Panc1 (cell line): ENCODE data around the gene CELF2. TPM values are rescaled to one million over a fixed set of nuclear protein-coding genes. Genes with fewer than 3 reads are reported as not detected.

ENCODE experiments used
- ATAC-seq: fragments of 200-7000 bp; cut with Tn5 transposase; 2 replicates; pipeline ENCODE4 v1.9.1; 2020; ENCODE audit warnings: mild to moderate bottlenecking, moderate library complexity
- BruUV-seq: library from RNA; stranded (reverse); fragments of 400-500 nt; replicated peaks from 2 replicates; lab custom pipeline; 2021; lab: Mats Ljungman, UMichigan
- CTCF ChIA-PET: fragments of 300-600 bp; sonication (Branson Sonifier 250); formaldehyde crosslinking; loops from one replicate; lab custom pipeline; 2022; ENCODE audit warnings: antibody characterized with exemption; lab: Charles Lee
- POLR2A ChIA-PET: fragments of 300-600 bp; sonication (Branson Sonifier 250); formaldehyde crosslinking; loops from one replicate; lab custom pipeline; 2022; ENCODE audit warnings: antibody characterized with exemption; lab: Charles Lee
- DNase-seq: peaks from one replicate; pipeline ENCODE4 v3.0.0-alpha.2; 2010; ENCODE audit warnings: low read depth, low spot score
- H3K27ac ChIP-seq: 2 replicates; pipeline ENCODE4 v1.5.1; 2011; ENCODE audit warnings: mild to moderate bottlenecking, low read length, inconsistent platforms
- H3K27me3 ChIP-seq: fragments of 200-500 bp; sonication (Bioruptor generic); 2 replicates; pipeline ENCODE4 v1.6.0; 2014; ENCODE audit warnings: low read length, inconsistent platforms; ENCODE audit not compliant: control insufficient read depth, insufficient read depth
- H3K36me3 ChIP-seq: fragments of 200-500 bp; sonication (Bioruptor generic); 2 replicates; pipeline ENCODE4 v1.5.1; 2014; ENCODE audit warnings: inconsistent platforms, mild to moderate bottlenecking, low read length, moderate library complexity; ENCODE audit not compliant: control insufficient read depth, insufficient read depth
- H3K4me1 ChIP-seq: 2 replicates; pipeline ENCODE4 v1.5.1; 2011; ENCODE audit warnings: inconsistent platforms, mild to moderate bottlenecking, low read length, moderate library complexity; ENCODE audit not compliant: control insufficient read depth, insufficient read depth
- H3K4me3 ChIP-seq, 2 experiments: 2 replicates each; pipeline ENCODE4 v1.5.1; 2011 to 2012; ENCODE audit warnings: low read depth in 2 of 2, low read length in 2 of 2, mild to moderate bottlenecking in 2 of 2, inconsistent platforms in 1 of 2, moderate library complexity in 1 of 2
- H3K9me3 ChIP-seq: fragments of 200-500 bp; sonication (Bioruptor generic); 2 replicates; pipeline ENCODE4 v1.5.1; 2014; ENCODE audit warnings: low read depth, mild to moderate bottlenecking, inconsistent platforms, low read length, moderate library complexity; ENCODE audit not compliant: control insufficient read depth, insufficient read depth
- CTCF ChIP-seq: fragments of 450-650 bp; IDR thresholded peaks from 2 replicates; pipeline ENCODE4 v1.5.1; 2017; ENCODE audit warnings: mild to moderate bottlenecking
- POLR2AphosphoS5 ChIP-seq: IDR thresholded peaks from 2 replicates; pipeline ENCODE4 v1.6.1; 2012; ENCODE audit warnings: mild to moderate bottlenecking, low read depth, low read length, moderate library complexity
- REST ChIP-seq, 2 experiments: IDR thresholded peaks; 2 replicates each; pipeline ENCODE4 v1.6.1; 2011 to 2012; ENCODE audit warnings: low read depth in 2 of 2, control low read depth in 1 of 2, low read length in 1 of 2, mild to moderate bottlenecking in 1 of 2, moderate library complexity in 1 of 2; ENCODE audit not compliant: insufficient read depth in 1 of 2
- SIN3A ChIP-seq: IDR thresholded peaks from 2 replicates; pipeline ENCODE4 v1.6.1; 2012; ENCODE audit warnings: low read depth, mild to moderate bottlenecking, low read length, moderate library complexity, borderline replicate concordance; ENCODE audit not compliant: insufficient read depth
- TCF7L2 ChIP-seq: IDR thresholded peaks from 2 replicates; pipeline ENCODE4 v1.6.1; 2011; ENCODE audit warnings: mild to moderate bottlenecking, low read depth, low read length, inconsistent platforms
- in situ Hi-C: cut with HindIII; loops from 2 replicates; pipeline ENCODE4 v1.10.0; 2016; ENCODE audit warnings: low sequenced_read_pairs, low pct_unique_long_range_greater_than_20kb
- intact Hi-C: fragments of 100-400 bp; cut with micrococcal nuclease; formaldehyde crosslinking; loops from one replicate; pipeline ENCODE4 v1.10.0; 2022; ENCODE audit not compliant: unreplicated experiment
- total RNA-seq: library from RNA; stranded (reverse); gene quantifications from one replicate; pipeline ENCODE4 v1.2.1, GENCODE V29; 2021; ENCODE audit not compliant: unreplicated experiment

Gene CELF2
- total RNA-seq, 1 experiment from 2014 or later, result 0.44 TPM

GRCh38 chr10:11197878-11198277 lies 180.2 kb downstream of the CELF2 start:
- no peaks in the 10 kb centered on the region for H3K4me1 ChIP-seq
- H3K36me3 ChIP-seq, result no peaks in the 10 kb centered on the region
- CTCF ChIA-PET, result no interaction called here
- intact Hi-C loops (no loop called here), in situ Hi-C loops (no loop called here)
- no peak overlapping the region for H3K27ac ChIP-seq
- ATAC-seq (no peak), DNase-seq (no peak)
- TF ChIP-seq CTCF (no peak), SIN3A (no peak), REST (IDR thresholded peaks at IDR 0.05; ENCODE audit: insufficient read depth in 1 of 2, low read depth in 2 of 2, low read length in 1 of 2) (no peak), TCF7L2 (no peak), POLR2AphosphoS5 (no peak)
- no peak overlapping the region for H3K4me3 ChIP-seq
- no TSS peak for BruUV-seq
- no peaks in the 10 kb centered on the region for H3K9me3 ChIP-seq
- POLR2A ChIA-PET, result no interaction called here
- no peaks in the 10 kb centered on the region for H3K27me3 ChIP-seq

- TF ChIP-seq CTCF (no peak), TCF7L2 (no peak)
- no peak overlapping the region for H3K4me3 ChIP-seq
- H3K36me3 ChIP-seq, result no peaks in the 10 kb centered on the region
- intact Hi-C loops (no loop called here), in situ Hi-C loops (no loop called here)
- no peaks in the 10 kb centered on the region for H3K27me3 ChIP-seq
- ATAC-seq (no peak), DNase-seq (no peak)
- BruUV-seq, result no TSS peak
- H3K27ac ChIP-seq, result no peak overlapping the region
- no peaks in the 10 kb centered on the region for H3K4me1 ChIP-seq
- no peaks in the 10 kb centered on the region for H3K9me3 ChIP-seq
- ChIA-PET POLR2A (no interaction called here), CTCF (no interaction called here)
Observed at GRCh38 chr10:11201911-11202310, 184.2 kb downstream of the CELF2 start.
